Fibroblast of the aortic adventitia (primary cell): ENCODE results near the gene NSUN4. TPM values are rescaled to one million over a fixed set of nuclear protein-coding genes. Genes with fewer than 3 reads are reported as not detected.

Experiments
- DNase-seq: peaks from one replicate; pipeline ENCODE4 v3.0.0-alpha.2; 2010; ENCODE audit warnings: low read depth
- H3K4me3 ChIP-seq: 2 replicates; pipeline ENCODE4 v1.5.1; 2011; ENCODE audit warnings: low read depth, mild to moderate bottlenecking, control low read depth, low read length, moderate library complexity
- CTCF ChIP-seq: IDR thresholded peaks from 2 replicates; pipeline ENCODE4 v1.5.1; 2011; ENCODE audit warnings: mild to moderate bottlenecking, low read length, control low read depth, inconsistent platforms; ENCODE audit not compliant: insufficient read depth
- total RNA-seq: library from RNA; depleted of rRNA; stranded (reverse); fragments of >200 nt; gene quantifications from 2 replicates; pipeline ENCODE4 v1.2.3, GENCODE V29; 2012; ENCODE audit warnings: low replicate concordance

Gene NSUN4
- total RNA-seq, 1 donor, result 15.9 TPM

GRCh38 chr1:46394872-46395465 lies 54.4 kb downstream of the NSUN4 start:
- no peak for TF ChIP-seq CTCF
- peak; percentile 65 for DNase-seq
- H3K4me3 ChIP-seq, result no peak overlapping the region

GRCh38 chr1:46396441-46397398 lies 56.1 kb downstream of the NSUN4 start:
- H3K4me3 ChIP-seq, result no peak overlapping the region
- TF ChIP-seq CTCF, result no peak
- DNase-seq, result peak; percentile 81

- TF ChIP-seq CTCF, result no peak
- H3K4me3 ChIP-seq, result no peak overlapping the region
- DNase-seq, result no peak
Observed at GRCh38 chr1:46399307-46399706, 58.7 kb downstream of the NSUN4 start.

GRCh38 chr1:46400421-46400820 lies 59.8 kb downstream of the NSUN4 start:
- no peak overlapping the region for H3K4me3 ChIP-seq
- DNase-seq, result no peak
- TF ChIP-seq CTCF, result no peak

- no peak overlapping the region for H3K4me3 ChIP-seq
- TF ChIP-seq CTCF, result no peak
- peak; percentile 27 for DNase-seq
Observed at GRCh38 chr1:46401154-46401913, 60.7 kb downstream of the NSUN4 start.

- DNase-seq, result peak; percentile 98
- no peak overlapping the region for H3K4me3 ChIP-seq
- no peak for TF ChIP-seq CTCF
Observed at GRCh38 chr1:46401964-46402626, 61.5 kb downstream of the NSUN4 start.
